A673 (cell line): ENCODE data around the gene SPIRE2.

Experiments
- EZH2 ChIP-seq: fragments of 200-600 bp; sonication (generic); IDR thresholded peaks from 2 replicates; pipeline ENCODE4 v1.6.1; 2017; ENCODE audit warnings: borderline replicate concordance, low read depth, mild to moderate bottlenecking, mixed read lengths, antibody characterized with exemption, low read length; ENCODE audit not compliant: poor library complexity, severe bottlenecking
- TF ChIP-seq, protein P1 (sequence below): fragments of 300-800, 200-600 bp; sonication (generic); conservative IDR thresholded peaks from 2 replicates; pipeline ENCODE4 v1.5.1; 2017; ENCODE audit warnings: low read depth, mild to moderate bottlenecking, antibody characterized with exemption, low read length, moderate library complexity, mixed read lengths

DNA sequence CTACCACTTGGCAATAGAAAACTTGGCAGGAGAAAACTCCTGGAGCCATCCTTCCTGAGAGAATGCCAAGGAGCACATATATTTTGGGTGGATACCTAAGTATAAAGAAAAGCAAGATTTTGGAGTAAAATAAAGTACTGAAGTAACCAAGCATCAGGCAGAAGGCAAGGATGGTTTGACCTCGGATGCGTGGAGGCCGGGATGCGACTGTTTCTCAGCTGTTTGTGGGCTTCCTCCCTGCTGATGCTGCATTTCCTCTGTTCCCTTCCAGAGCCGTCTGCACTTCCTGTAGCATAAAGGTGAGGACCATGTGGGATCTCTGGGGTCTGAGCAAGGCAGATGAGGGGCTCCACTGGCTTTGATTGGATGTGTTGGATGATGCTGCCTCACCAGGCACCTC lies 39.6 kb downstream of the SPIRE2 start:
- no peak for TF ChIP-seq EZH2
- TF ChIP-seq, protein P1, sequence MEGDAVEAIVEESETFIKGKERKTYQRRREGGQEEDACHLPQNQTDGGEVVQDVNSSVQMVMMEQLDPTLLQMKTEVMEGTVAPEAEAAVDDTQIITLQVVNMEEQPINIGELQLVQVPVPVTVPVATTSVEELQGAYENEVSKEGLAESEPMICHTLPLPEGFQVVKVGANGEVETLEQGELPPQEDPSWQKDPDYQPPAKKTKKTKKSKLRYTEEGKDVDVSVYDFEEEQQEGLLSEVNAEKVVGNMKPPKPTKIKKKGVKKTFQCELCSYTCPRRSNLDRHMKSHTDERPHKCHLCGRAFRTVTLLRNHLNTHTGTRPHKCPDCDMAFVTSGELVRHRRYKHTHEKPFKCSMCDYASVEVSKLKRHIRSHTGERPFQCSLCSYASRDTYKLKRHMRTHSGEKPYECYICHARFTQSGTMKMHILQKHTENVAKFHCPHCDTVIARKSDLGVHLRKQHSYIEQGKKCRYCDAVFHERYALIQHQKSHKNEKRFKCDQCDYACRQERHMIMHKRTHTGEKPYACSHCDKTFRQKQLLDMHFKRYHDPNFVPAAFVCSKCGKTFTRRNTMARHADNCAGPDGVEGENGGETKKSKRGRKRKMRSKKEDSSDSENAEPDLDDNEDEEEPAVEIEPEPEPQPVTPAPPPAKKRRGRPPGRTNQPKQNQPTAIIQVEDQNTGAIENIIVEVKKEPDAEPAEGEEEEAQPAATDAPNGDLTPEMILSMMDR = no peak
